K562 (cell line): Measurements from ENCODE around the gene PIK3C2B. TPM values are rescaled to one million over a fixed set of nuclear protein-coding genes. Genes with fewer than 3 reads are reported as not detected.

ENCODE experiments used
- DACH1 ChIP-seq: fragments of 450-650 bp; IDR thresholded peaks from 2 replicates; pipeline ENCODE4 v1.6.1; 2018; ENCODE audit not compliant: partially characterized antibody
- FOXA3 ChIP-seq, 2 experiments: fragments of 450-650 bp in 1 of 2; sonication (generic) in 1 of 2; formaldehyde crosslinking; IDR thresholded peaks in 1 of 2; conservative IDR thresholded peaks in 1 of 2; 2 replicates each; pipeline versions ENCODE4 v1.4.0 to v1.8.0; 2020 to 2022; ENCODE audit warnings: mild to moderate bottlenecking in 2 of 2, missing genetic modification reagents in 1 of 2
- FOXK2 ChIP-seq, 2 experiments: fragments of 450-650 bp; IDR thresholded peaks in 1 of 2; conservative IDR thresholded peaks in 1 of 2; 2 replicates each; pipeline ENCODE4 v1.6.1; 2016; ENCODE audit warnings: low read depth in 2 of 2, mild to moderate bottlenecking in 1 of 2
- MNT ChIP-seq, 2 experiments: fragments of 450-650 bp; conservative IDR thresholded peaks; 2 replicates each; pipeline ENCODE4 v1.6.1; 2017; ENCODE audit warnings: mild to moderate bottlenecking in 2 of 2, moderate library complexity in 2 of 2
- POLR2B ChIP-seq: fragments of 450-650 bp; IDR thresholded peaks from 2 replicates; pipeline ENCODE4 v1.6.1; 2018; ENCODE audit warnings: low read depth; ENCODE audit not compliant: partially characterized antibody
- RFX1 ChIP-seq: fragments of 450-650 bp; IDR thresholded peaks from 2 replicates; pipeline ENCODE4 v1.6.1; 2016; ENCODE audit warnings: mild to moderate bottlenecking, moderate library complexity
- TEAD2 ChIP-seq: fragments of 450-650 bp; IDR thresholded peaks from 2 replicates; pipeline ENCODE4 v1.6.1; 2016; ENCODE audit warnings: missing genetic modification characterization, control low read depth, missing compliant biosample characterization
- U2AF2 ChIP-seq: fragments of 200-400 bp; formaldehyde crosslinking; optimal IDR thresholded peaks from 2 replicates; pipeline ENCODE3; 2017; ENCODE audit warnings: low read depth, mild to moderate bottlenecking, low read length
- USF1 ChIP-seq: sonication (generic); formaldehyde crosslinking; IDR thresholded peaks from 2 replicates; pipeline ENCODE4 v1.9.0; 2022; ENCODE audit warnings: mild to moderate bottlenecking, missing genetic modification reagents
- ZNF133 ChIP-seq: fragments of 250-450 bp; sonication (Bioruptor Pico); IDR thresholded peaks from 2 replicates; pipeline ENCODE4 v1.4.0; 2020; ENCODE audit warnings: mild to moderate bottlenecking
- ZNF224 ChIP-seq: sonication (generic); formaldehyde crosslinking; IDR thresholded peaks from 2 replicates; pipeline ENCODE4 v1.8.0; 2022; ENCODE audit warnings: mild to moderate bottlenecking, missing genetic modification reagents
- ZSCAN32 ChIP-seq: fragments of 450-650 bp; formaldehyde crosslinking; IDR thresholded peaks from 2 replicates; pipeline ENCODE4 v1.4.0; 2020; ENCODE audit warnings: mild to moderate bottlenecking, moderate library complexity
- polyA plus RNA-seq, 8 experiments: library from polyadenylated mRNA; depleted of rRNA in 4 of 8; stranded (reverse) in 5 of 8; unstranded in 3 of 8; fragments of >200 nt; fragmentation: Nextera tagmentation in 2 of 8; fragmentation: Illumina TruSeq in 1 of 8; extraction: Ambion mirVana in 2 of 8; extraction: Trizol in 1 of 8; gene quantifications; 2 replicates each; pipeline versions ENCODE4 v1.2.1 to v1.2.3, GENCODE V29; 2011 to 2014; ENCODE audit warnings: inconsistent platforms in 1 of 8, missing spikeins in 1 of 8
- total RNA-seq, 7 experiments: library from RNA; depleted of rRNA in 6 of 7; stranded (reverse); fragments of >200 nt in 6 of 7; fragmentation: Illumina TruSeq in 2 of 7; extraction: Trizol in 2 of 7; gene quantifications; 2 replicates each; pipeline versions ENCODE4 v1.2.1 to v1.2.3, GENCODE V29; 2011 to 2021; ENCODE audit warnings: low replicate concordance in 1 of 7
- TF ChIP-seq, protein P1 (sequence below): fragments of 250-450 bp; sonication (Bioruptor Pico); IDR thresholded peaks from 2 replicates; pipeline ENCODE4 v1.4.0; 2020; ENCODE audit warnings: mild to moderate bottlenecking, moderate library complexity
- TF ChIP-seq, protein P2 (sequence below), 2 experiments: fragments of 450-650 bp; IDR thresholded peaks; 2 replicates each; pipeline ENCODE4 v1.6.1; 2018; ENCODE audit warnings: mild to moderate bottlenecking in 2 of 2, low read depth in 1 of 2; ENCODE audit not compliant: partially characterized antibody in 2 of 2
- TF ChIP-seq, protein P3 (sequence below): sonication (generic); formaldehyde crosslinking; IDR thresholded peaks from 2 replicates; pipeline ENCODE4 v1.8.0; 2022; ENCODE audit warnings: missing genetic modification reagents, mild to moderate bottlenecking, borderline replicate concordance

The PIK3C2B gene
- total and polyA plus RNA-seq, 9 of the 15 experiments (the other 6 are each of a cell fraction or from before 2014, with no cell fraction given), result 0.10 to 2.9 (median 0.72) TPM

DNA sequence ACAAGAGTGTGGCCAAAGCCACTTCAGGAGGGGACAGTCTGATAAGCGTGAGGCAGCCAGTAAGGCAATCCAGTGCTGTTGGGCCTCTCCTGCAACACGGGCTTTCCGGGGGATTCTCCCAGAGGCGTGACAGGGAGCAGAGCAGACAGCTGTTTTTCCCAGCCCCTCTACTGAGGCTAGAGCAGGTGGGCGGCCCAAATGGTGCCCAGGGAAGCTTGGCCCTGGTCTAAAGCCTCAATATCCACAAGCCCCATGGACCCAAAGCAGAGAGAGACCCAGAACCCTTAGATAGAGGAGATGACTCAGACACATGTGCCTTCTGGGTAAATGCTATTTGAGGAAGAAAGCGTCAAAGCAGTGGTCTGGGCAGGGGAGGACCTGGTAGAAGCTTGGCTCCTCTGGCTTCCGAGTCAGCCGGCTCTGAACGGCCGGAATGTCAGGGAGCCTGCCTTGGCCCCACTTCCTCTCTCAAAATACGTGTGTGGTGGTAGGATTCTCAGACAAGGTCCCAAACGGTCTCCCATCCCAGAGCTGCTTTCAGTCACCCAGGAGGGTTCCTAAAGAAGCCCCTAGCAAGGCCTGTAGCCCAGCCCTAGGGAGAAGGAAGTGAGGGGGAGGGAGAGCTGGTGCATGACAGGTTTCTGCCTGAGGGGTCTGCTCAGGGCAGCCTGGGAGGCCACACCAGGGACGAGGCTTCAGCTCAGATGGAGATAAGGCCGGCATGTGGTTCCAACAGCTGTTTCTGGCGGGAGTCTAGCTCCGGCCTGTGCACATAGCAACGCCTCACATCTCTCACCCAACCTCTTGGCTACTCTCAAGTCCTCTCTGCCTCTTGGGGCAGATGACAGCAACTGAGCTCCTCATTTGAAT is 28.8 kb downstream of the PIK3C2B start (continued):
- TF ChIP-seq FOXK2 (conservative IDR thresholded peaks at IDR 0.05 in 1 of 2, IDR thresholded peaks at IDR 0.05 in 1 of 2; ENCODE audit: low read depth in 2 of 2) (no peak), RFX1 (no peak; the same call in 1 of the 2 replicates), U2AF2 (no peak), ZSCAN32 (CRISPR knock-in tag) (no peak), FOXA3 (CRISPR knock-in tag; conservative IDR thresholded peaks at IDR 0.05 in 1 of 2, IDR thresholded peaks at IDR 0.05 in 1 of 2) (no peak), DACH1 (peak; percentile 87), TEAD2 (tag) (no peak), ZNF224 (no peak), POLR2B (no peak), ZNF133 (CRISPR knock-in tag) (no peak), USF1 (CRISPR knock-in tag) (no peak; the same call in 1 of the 2 replicates), MNT (conservative IDR thresholded peaks at IDR 0.05) (no peak; a peak in 2 of 4 replicates)
- TF ChIP-seq, protein P1, sequence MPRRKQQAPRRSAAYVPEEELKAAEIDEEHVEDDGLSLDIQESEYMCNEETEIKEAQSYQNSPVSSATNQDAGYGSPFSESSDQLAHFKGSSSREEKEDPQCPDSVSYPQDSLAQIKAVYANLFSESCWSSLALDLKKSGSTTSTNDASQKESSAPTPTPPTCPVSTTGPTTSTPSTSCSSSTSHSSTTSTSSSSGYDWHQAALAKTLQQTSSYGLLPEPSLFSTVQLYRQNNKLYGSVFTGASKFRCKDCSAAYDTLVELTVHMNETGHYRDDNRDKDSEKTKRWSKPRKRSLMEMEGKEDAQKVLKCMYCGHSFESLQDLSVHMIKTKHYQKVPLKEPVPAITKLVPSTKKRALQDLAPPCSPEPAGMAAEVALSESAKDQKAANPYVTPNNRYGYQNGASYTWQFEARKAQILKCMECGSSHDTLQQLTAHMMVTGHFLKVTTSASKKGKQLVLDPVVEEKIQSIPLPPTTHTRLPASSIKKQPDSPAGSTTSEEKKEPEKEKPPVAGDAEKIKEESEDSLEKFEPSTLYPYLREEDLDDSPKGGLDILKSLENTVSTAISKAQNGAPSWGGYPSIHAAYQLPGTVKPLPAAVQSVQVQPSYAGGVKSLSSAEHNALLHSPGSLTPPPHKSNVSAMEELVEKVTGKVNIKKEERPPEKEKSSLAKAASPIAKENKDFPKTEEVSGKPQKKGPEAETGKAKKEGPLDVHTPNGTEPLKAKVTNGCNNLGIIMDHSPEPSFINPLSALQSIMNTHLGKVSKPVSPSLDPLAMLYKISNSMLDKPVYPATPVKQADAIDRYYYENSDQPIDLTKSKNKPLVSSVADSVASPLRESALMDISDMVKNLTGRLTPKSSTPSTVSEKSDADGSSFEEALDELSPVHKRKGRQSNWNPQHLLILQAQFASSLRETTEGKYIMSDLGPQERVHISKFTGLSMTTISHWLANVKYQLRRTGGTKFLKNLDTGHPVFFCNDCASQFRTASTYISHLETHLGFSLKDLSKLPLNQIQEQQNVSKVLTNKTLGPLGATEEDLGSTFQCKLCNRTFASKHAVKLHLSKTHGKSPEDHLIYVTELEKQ (CRISPR knock-in tag), result no peak; the same call in 1 of the 2 replicates
- TF ChIP-seq, protein P2, sequence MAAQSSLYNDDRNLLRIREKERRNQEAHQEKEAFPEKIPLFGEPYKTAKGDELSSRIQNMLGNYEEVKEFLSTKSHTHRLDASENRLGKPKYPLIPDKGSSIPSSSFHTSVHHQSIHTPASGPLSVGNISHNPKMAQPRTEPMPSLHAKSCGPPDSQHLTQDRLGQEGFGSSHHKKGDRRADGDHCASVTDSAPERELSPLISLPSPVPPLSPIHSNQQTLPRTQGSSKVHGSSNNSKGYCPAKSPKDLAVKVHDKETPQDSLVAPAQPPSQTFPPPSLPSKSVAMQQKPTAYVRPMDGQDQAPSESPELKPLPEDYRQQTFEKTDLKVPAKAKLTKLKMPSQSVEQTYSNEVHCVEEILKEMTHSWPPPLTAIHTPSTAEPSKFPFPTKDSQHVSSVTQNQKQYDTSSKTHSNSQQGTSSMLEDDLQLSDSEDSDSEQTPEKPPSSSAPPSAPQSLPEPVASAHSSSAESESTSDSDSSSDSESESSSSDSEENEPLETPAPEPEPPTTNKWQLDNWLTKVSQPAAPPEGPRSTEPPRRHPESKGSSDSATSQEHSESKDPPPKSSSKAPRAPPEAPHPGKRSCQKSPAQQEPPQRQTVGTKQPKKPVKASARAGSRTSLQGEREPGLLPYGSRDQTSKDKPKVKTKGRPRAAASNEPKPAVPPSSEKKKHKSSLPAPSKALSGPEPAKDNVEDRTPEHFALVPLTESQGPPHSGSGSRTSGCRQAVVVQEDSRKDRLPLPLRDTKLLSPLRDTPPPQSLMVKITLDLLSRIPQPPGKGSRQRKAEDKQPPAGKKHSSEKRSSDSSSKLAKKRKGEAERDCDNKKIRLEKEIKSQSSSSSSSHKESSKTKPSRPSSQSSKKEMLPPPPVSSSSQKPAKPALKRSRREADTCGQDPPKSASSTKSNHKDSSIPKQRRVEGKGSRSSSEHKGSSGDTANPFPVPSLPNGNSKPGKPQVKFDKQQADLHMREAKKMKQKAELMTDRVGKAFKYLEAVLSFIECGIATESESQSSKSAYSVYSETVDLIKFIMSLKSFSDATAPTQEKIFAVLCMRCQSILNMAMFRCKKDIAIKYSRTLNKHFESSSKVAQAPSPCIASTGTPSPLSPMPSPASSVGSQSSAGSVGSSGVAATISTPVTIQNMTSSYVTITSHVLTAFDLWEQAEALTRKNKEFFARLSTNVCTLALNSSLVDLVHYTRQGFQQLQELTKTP (IDR thresholded peaks at IDR 0.05; ENCODE audit: low read depth in 1 of 2, partially characterized antibody in 2 of 2), result no peak
- TF ChIP-seq, protein P3, sequence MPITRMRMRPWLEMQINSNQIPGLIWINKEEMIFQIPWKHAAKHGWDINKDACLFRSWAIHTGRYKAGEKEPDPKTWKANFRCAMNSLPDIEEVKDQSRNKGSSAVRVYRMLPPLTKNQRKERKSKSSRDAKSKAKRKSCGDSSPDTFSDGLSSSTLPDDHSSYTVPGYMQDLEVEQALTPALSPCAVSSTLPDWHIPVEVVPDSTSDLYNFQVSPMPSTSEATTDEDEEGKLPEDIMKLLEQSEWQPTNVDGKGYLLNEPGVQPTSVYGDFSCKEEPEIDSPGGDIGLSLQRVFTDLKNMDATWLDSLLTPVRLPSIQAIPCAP (CRISPR knock-in tag), result no peak
